ENCODE data around the gene PIP4K2C.

The PIP4K2C gene
- 25.8 to 42.6 reads per million in 2 donors for total RNA-seq

DNA sequence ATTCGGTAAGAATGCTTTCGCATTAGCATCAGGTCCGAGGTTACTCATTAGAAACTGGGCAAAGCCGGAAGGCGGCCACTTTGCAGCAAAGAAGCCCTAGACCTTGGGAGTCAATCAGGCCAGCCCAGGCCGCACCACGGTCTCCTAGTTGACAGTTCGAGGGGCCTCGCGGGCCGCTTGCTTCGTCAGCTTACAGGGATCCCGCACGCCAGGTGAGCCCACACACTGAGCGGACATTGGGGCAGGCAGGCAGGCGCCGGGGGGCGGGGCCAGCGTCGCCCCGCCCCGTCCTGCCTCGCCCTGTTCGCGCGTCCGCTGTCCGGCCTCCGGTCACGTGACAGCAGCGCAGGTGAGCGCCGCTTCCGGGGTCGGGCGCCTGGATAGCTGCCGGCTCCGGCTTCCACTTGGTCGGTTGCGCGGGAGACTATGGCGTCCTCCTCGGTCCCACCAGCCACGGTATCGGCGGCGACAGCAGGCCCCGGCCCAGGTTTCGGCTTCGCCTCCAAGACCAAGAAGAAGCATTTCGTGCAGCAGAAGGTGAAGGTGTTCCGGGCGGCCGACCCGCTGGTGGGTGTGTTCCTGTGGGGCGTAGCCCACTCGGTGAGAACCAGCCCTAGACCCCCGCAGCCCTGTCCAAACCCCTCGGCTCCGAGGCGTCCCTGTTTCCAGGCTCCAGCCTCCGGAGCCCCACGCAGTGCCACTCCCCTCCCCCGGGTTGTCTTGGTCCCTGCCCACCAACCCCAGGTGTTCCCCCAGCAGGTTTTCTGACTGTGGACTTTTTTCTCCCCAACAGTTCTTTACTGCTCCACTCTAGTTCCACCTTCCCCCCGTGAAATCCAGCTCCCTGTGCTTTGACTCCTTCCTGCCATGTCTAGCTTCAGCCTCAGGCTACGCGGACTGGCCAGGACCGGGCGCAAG lies at the start of gene PIP4K2C:
Gene PIP4K2C (plus strand): TSS at position 329 of the 918 bp plus-strand sequence. CDS start 98 bp downstream, at position 427.
- peak; percentile 66 for DNase-seq

GRCh38 chr12:57541717-57542116 lies 49.3 kb upstream of the PIP4K2C start:
- no peak for DNase-seq

GRCh38 chr12:57543581-57543980 lies 47.4 kb upstream of the PIP4K2C start:
- no peak for DNase-seq

DNA sequence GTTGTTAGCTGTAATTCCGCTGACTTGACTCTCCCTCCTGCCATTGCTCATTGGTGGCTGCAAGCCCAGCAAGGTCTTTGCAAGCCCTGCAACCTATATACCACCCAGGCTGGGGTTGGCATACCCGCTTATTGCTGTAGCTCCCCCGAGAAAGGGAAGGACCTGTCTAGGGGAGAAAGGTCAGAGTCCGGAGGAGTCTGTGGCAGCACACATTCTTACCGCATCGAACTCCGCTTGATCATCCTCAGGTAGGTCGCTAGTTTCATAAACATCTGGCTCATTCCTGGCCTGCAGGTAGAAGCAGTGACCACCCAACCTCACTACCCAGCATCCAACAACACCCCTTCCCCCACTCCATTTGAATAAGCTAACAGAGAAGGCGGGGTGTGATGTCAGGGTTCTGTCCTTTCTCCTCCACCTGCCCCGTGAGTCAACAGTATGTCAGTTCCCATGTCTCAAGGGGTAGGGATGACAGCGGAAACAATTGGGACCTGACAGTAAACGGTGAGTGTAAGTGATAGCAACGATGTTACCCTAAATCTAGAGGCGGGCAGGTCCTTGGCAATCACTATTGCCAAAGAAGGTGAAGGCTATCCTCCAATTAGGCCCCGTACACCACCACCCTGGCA lies 45.1 kb upstream of the PIP4K2C start:
- no peak for DNase-seq

DNA sequence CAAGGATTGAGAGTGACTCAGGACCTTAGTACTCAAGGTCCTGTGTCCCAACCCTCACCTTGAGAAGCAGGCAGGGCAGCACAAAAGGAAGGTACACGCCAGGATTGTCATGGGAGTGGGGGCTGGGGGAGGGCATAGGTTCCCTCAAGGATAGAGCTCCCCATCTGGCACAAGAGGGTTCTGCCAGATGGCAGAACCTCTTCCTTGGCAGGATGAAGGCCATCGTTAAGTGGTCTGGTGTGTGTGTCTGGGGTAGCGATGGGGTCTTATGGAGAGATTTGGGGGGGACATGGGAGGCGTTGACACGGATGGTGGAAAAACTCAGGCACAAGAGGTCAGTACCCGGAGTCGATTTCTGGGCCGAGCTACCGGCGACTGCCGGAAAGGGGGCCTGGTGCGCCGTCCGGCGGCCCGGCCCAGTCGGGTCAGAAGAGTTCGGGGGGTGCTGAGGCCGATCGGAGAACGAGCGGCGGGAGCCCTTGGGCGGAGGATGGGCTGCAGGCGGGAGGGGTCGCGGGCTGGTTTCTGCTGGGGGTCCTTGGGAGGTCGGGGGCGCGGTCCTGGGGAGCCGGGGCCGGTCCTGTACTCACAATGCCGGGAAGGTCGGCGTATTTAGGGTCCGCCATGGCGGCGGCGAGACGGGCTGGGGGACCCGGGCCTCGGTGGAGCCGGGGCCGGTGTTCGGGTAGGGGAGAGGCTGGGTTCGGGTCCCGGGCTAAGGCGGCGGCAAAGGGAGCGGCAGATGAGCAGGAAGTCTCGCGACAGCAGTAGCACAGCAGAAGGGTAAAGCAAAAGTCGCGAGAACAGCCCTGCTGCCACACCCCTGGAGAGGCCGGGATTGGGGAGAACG lies 44.3 kb upstream of the PIP4K2C start, which contains the start of gene DCTN2:
Gene DCTN2 (minus strand): TSS at position 755 of the 850 bp plus-strand sequence. CDS start 129 bp downstream, at position 626.
- peak; percentile 85 for DNase-seq

GRCh38 chr12:57547288-57548012 lies 43.5 kb upstream of the PIP4K2C start:
- DNase-seq = no peak

DNA sequence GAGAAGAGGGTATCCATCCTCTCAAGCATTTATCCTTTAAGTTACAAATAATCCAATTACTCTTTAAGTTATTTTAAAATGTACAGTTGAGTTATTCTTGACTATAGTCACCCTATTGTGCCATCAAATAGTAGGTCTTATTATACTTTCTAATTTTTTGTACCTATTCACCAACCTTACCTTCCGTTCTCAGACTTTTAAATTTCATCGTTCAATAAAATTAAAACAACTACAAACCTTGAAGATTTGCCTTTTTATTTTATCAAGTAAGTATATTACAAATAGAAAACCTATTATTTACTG lies 43.0 kb upstream of the PIP4K2C start:
- no peak for DNase-seq

- DNase-seq = no peak
These were observed 42.5 kb upstream of the PIP4K2C start for GRCh38 chr12:57548488-57548887.

DNA sequence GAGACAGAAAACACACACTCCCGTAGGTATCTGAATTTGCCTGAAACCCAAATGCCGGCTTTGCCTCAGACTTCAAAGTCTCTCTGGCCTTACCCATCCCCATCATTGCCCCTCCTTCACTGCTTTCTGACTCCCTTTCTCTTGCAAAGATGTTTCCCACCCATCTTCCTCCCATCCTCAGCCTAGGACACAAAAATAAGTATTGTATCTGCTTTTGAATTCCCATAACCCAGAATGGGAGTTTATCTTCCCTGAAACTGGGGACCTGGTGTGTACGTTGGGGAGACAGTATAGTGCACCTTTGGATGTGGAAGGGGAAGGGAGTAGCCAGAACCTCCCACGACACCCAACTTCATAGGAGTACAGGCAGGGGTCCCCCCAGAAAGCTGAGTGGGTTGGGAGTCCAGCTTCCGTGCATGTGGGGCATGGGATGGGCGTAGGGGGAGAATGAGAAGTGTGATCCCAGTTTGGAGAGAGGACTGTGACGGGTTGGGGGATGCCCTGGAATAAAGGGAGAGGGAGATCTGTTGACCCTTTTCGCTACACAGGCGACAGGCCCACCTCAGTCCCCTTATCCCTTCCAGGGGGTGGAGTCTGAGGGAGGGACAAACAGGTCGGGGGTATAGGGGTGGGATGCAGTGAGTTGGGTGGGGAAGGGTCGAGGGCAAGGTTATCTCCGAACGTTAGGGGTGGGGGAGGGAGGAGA lies 41.6 kb upstream of the PIP4K2C start:
- DNase-seq = no peak

DNA sequence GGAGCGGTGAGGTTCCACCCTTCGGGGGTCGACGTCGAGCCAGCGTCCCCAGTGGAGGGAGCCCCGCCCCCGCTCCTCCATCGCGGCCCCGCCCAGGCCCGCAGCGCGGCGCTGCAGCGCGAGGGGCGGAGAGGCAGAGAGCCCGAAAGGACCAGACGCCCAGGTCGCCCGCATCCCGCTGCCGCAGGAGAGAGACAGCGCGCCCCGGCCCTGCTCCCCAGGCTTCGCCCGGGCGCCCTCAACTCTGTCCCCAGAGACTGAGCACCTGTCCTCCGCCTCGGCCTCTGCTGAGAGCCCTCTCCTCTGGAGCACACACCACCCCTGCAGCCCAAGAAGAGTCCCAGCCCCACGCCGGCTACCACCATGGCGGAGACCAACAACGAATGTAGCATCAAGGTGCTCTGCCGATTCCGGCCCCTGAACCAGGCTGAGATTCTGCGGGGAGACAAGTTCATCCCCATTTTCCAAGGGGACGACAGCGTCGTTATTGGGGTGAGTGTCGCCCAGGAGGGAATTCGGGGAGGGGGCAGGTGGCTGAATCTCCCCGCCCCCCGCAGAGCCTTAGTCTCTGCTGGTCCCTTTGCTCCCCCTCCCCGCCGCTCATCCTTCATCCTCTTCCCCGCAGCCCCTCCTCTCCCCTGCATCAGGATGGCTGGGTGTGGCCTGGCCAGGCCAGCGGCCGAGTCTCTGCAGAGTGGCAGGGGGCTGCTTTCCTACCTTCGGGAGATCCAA lies 40.9 kb upstream of the PIP4K2C start, which contains the start of gene KIF5A:
Gene KIF5A (plus strand): TSS at position 136 of the 732 bp plus-strand sequence. CDS start 228 bp downstream, at position 364.
- peak; percentile 42 for DNase-seq

GRCh38 chr12:57550641-57551549 lies 40.1 kb upstream of the PIP4K2C start:
- no peak for DNase-seq

- no peak for DNase-seq
These were observed 39.2 kb upstream of the PIP4K2C start for GRCh38 chr12:57551637-57552305.

DNA sequence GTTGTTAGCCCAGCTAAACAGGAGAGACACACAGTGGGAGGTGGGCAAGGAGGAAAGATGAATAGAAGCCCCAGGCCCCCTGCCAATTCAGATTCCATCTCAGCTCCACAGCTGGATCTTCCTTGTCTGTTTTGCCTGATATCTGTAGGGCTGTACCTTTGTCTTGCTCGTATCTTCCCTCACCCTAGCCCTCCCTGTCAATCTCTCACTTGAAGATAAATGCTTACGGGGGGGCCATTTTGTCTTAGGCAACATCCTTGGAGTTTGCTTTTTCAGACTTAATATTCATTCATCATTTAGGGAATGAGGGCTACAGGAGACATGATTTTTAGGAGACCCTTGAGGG lies 38.7 kb upstream of the PIP4K2C start:
- DNase-seq = no peak

- DNase-seq = no peak
These were observed 38.1 kb upstream of the PIP4K2C start for GRCh38 chr12:57552835-57553313.

- no peak for DNase-seq
These were observed 37.4 kb upstream of the PIP4K2C start for GRCh38 chr12:57553343-57554202.

GRCh38 chr12:57554453-57554852 lies 36.5 kb upstream of the PIP4K2C start:
- no peak for DNase-seq

DNA sequence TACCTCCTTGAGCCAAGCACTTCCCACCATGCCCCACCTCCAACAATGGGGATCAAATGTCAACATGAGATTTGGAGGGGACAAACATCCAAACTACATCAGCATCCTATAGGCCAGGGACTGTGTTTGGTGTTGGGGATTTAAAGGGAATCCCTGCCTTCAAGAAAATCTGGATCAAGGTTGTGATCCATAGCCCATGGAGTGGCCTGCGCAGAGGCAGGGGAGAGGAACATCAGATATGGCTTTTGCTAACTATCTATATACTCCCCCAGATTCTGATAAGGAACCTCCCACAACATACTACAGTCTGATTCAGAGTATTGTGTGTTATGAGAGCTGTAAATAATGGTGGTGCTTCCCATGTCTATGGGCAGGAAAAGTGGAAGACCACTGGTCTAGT lies 36.1 kb upstream of the PIP4K2C start:
- no peak for DNase-seq

DNA sequence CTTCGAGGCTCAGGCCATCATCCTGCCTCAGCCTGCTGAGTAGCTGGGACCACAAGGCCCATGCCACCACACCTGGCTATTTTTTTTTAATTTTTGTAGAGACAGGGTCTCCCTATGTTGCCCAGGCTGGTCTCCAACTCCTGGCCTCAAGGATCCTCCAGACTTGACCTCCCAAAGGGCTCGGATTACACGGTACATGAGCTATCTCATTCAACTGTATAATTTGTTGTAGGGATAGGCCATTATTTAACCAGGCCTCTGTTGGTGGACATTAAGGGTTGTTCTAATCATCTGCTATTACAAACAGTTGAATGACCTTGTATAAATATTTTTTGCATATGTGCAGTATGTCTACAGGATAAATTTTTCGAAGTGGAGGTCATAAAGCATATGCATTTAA lies 32.1 kb upstream of the PIP4K2C start:
- DNase-seq = no peak

Data from T-helper 9 cell (primary cell).